Measurements from ENCODE around the gene HOXA3. TPM values are rescaled to one million over a fixed set of nuclear protein-coding genes. Genes with fewer than 3 reads are reported as not detected.

The HOXA3 gene
- total RNA-seq, 1 experiment from 2014 or later = not detected

DNA sequence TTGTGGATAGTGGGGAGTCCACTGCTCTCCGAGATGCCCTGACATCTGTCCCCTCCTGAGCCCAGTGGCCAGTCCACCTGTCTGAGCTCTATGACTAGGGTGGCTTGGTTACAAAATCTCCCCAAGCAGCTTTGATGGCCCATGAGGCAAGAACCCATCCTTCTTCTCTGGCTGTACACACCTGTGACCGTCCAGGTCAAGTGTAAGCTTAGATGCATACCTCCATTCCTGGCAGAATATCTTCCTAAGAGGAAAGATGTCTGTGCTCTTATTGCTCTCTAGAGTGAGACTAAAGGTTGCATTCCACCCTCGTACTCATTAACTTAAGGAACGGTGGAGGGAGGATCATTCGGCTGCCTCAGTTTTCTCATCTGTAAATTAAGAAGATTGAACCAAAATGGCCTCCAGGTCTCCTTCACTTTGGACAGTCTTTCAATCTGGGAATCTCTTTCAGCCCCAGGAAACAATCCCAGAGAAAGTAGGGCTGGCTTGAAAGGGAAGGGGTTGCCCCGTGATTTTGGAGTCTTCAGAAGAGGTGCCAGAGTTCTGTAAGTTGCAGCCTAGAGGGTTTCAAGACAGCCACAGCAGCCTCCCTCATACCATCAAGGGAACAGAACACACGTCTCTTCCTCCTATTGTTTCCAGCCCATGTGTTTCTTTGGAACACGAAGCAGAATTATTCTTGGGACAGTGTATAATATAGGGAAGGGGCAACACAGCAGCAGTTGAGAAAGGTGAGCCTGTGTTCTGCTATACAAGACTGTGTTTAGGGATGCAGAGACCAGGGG lies 27.3 kb downstream of the HOXA3 start:
- DNase-seq = no peak
- TF ChIP-seq, protein P1, sequence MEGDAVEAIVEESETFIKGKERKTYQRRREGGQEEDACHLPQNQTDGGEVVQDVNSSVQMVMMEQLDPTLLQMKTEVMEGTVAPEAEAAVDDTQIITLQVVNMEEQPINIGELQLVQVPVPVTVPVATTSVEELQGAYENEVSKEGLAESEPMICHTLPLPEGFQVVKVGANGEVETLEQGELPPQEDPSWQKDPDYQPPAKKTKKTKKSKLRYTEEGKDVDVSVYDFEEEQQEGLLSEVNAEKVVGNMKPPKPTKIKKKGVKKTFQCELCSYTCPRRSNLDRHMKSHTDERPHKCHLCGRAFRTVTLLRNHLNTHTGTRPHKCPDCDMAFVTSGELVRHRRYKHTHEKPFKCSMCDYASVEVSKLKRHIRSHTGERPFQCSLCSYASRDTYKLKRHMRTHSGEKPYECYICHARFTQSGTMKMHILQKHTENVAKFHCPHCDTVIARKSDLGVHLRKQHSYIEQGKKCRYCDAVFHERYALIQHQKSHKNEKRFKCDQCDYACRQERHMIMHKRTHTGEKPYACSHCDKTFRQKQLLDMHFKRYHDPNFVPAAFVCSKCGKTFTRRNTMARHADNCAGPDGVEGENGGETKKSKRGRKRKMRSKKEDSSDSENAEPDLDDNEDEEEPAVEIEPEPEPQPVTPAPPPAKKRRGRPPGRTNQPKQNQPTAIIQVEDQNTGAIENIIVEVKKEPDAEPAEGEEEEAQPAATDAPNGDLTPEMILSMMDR (conservative IDR thresholded peaks at IDR 0.05) = no peak
- Histone ChIP-seq H4K8ac (replicated peaks; ENCODE audit: insufficient read length, low read depth, low read length) (no peak overlapping the region), H3T11ph (ENCODE audit: low read length) (no peak overlapping the region), H2BK12ac (ENCODE audit: insufficient read length, low read depth, low read length) (no peak overlapping the region), H3K4me2 (ENCODE audit: insufficient read depth, insufficient read length, low read length) (no peak overlapping the region), H4K5ac (ENCODE audit: insufficient read length, low read depth, low read length) (no peak overlapping the region), H3K9me3 (ENCODE audit: control insufficient read depth, low read depth, low read length) (no peaks in the 10 kb centered on the region), H3K4ac (ENCODE audit: low read depth, low read length) (no peak overlapping the region), H3K23me2 (ENCODE audit: insufficient read length, low read depth, low read length, poor library complexity, severe bottlenecking) (no peaks in the 10 kb centered on the region), H4K91ac (ENCODE audit: insufficient read length, low read depth, low read length) (no peak overlapping the region), H3K27me3 (ENCODE audit: insufficient read depth, low read length) (peaks cover 99% of the 10 kb centered on the region), H3K79me2 (ENCODE audit: insufficient read depth, low read length) (no peaks in the 10 kb centered on the region), H2BK15ac (ENCODE audit: low read depth, low read length) (no peak overlapping the region), H2BK20ac (ENCODE audit: low read depth, low read length, poor library complexity, severe bottlenecking) (no peak overlapping the region), H3K14ac (ENCODE audit: insufficient read depth, low read length) (no peak overlapping the region), H2BK120ac (ENCODE audit: low read depth, low read length, poor library complexity, severe bottlenecking) (no peak overlapping the region), H4K20me1 (ENCODE audit: control insufficient read depth, insufficient read depth, insufficient read length) (peaks cover 2% of the 10 kb centered on the region), H3K27ac (ENCODE audit: insufficient read length, low read depth, low read length) (no peak overlapping the region), H3K56ac (ENCODE audit: insufficient read length, low read depth, low read length) (no peak overlapping the region), H3K23ac (ENCODE audit: insufficient read length, low read depth, low read length) (no peak overlapping the region), H3K79me1 (ENCODE audit: insufficient read depth, low read depth, low read length, poor library complexity, severe bottlenecking) (no peaks in the 10 kb centered on the region), H3K9ac (ENCODE audit: extremely low read depth, insufficient read length, low read length) (no peak overlapping the region), H3K18ac (ENCODE audit: insufficient read length, low read depth, low read length) (no peak overlapping the region), H2AK5ac (ENCODE audit: insufficient read length, low read length) (no peak overlapping the region), H2AFZ (ENCODE audit: low read length) (no peak overlapping the region), H2BK5ac (ENCODE audit: insufficient read length, low read length) (no peak overlapping the region), H3K4me1 (ENCODE audit: insufficient read depth, low read length) (no peaks in the 10 kb centered on the region)
- H3K4me3 Mint-ChIP-seq = no peak overlapping the region; a peak in 1 of 5 replicates
- WGBS (ENCODE audit: extremely low coverage, insufficient read length, low lambda C conversion rate) = no CpG with 5 or more reads among the region's 8 CpGs
- no peak overlapping the region for H3K27ac Mint-ChIP-seq
- H3K4me1 Mint-ChIP-seq = peaks cover 0 to 10% of the 10 kb centered on the region in 2 experiments; a peak in 1 of 4 replicates
- H3K9me3 Mint-ChIP-seq = peaks cover 8 to 9% of the 10 kb centered on the region in 2 experiments; a peak in 4 of 5 replicates
- H3K27me3 Mint-ChIP-seq (ENCODE audit: low read depth) = peaks cover 99% of the 10 kb centered on the region
- H3K36me3 Mint-ChIP-seq (ENCODE audit: insufficient read depth in 1 of 3, low read depth in 3 of 3) = no peaks in the 10 kb centered on the region; a peak in 1 of 7 replicates

All from H9 (cell line).